ENCODE measurements around the gene AGAP1. TPM values are rescaled to one million over a fixed set of nuclear protein-coding genes. Genes with fewer than 3 reads are reported as not detected.

Gene AGAP1
- polyA plus RNA-seq, 4 donors, result 9.8 to 19.2 (median 15.5) TPM

GRCh38 chr2:235883675-235884074, 389.8 kb downstream of the AGAP1 start:
- H3K4me3 ChIP-seq (ENCODE audit: low read depth in 1 of 3, low read length in 3 of 3), result no peak overlapping the region
- WGBS, 3 donors, result 81 to 85% (median 85%) methylated on average over 3 of the region's 3 CpGs
- no peaks in the 10 kb centered on the region for H3K4me1 ChIP-seq (ENCODE audit: control insufficient read depth in 3 of 3, insufficient read depth in 2 of 3, low read depth in 1 of 3, low read length in 2 of 3)
- no peaks in the 10 kb centered on the region for H3K27me3 ChIP-seq (ENCODE audit: control insufficient read depth in 3 of 3, insufficient read depth in 3 of 3, low read length in 3 of 3)
- H3K9me3 ChIP-seq (ENCODE audit: control insufficient read depth in 2 of 2, insufficient read depth in 1 of 2, low read depth in 1 of 2, low read length in 1 of 2), result no peaks in the 10 kb centered on the region
- H3K27ac ChIP-seq (ENCODE audit: low read depth in 1 of 3, low read length in 2 of 3), result no peak overlapping the region
- DNase-seq, result no peak
- FAIRE-seq, result no peak
- peaks cover 3 to 26% (median 4%) of the 10 kb centered on the region in 3 donors for H3K36me3 ChIP-seq (ENCODE audit: control insufficient read depth in 3 of 3, insufficient read depth in 2 of 3, low read depth in 1 of 3, low read length in 3 of 3)

- Histone ChIP-seq H3K27me3 (ENCODE audit: control insufficient read depth in 3 of 3, insufficient read depth in 3 of 3, low read length in 3 of 3) (no peaks in the 10 kb centered on the region), H3K4me1 (ENCODE audit: control insufficient read depth in 3 of 3, insufficient read depth in 2 of 3, low read depth in 1 of 3, low read length in 2 of 3) (no peaks in the 10 kb centered on the region), H3K4me3 (ENCODE audit: low read depth in 1 of 3, low read length in 3 of 3) (no peak overlapping the region), H3K27ac (ENCODE audit: low read depth in 1 of 3, low read length in 2 of 3) (no peak overlapping the region), H3K36me3 (ENCODE audit: control insufficient read depth in 3 of 3, insufficient read depth in 2 of 3, low read depth in 1 of 3, low read length in 3 of 3) (peaks cover 4 to 44% (median 5%) of the 10 kb centered on the region in 3 donors), H3K9me3 (ENCODE audit: control insufficient read depth in 2 of 2, insufficient read depth in 1 of 2, low read depth in 1 of 2, low read length in 1 of 2) (no peaks in the 10 kb centered on the region)
- 92 to 96% (median 95%) methylated on average over 5 of the region's 5 CpGs for WGBS, 3 donors
- DNase-seq, result no peak
- FAIRE-seq, result no peak
Measured at GRCh38 chr2:235889302-235889630, 395.4 kb downstream of the AGAP1 start.

GRCh38 chr2:235893129-235893698, 399.4 kb downstream of the AGAP1 start:
- H3K4me3 ChIP-seq (ENCODE audit: low read depth in 1 of 3, low read length in 3 of 3), result no peak overlapping the region
- H3K9me3 ChIP-seq (ENCODE audit: control insufficient read depth in 2 of 2, insufficient read depth in 1 of 2, low read depth in 1 of 2, low read length in 1 of 2), result peaks cover 0 to 14% of the 10 kb centered on the region in 2 donors
- no peak overlapping the region for H3K27ac ChIP-seq (ENCODE audit: low read depth in 1 of 3, low read length in 2 of 3)
- H3K4me1 ChIP-seq (ENCODE audit: control insufficient read depth in 3 of 3, insufficient read depth in 2 of 3, low read depth in 1 of 3, low read length in 2 of 3), result no peaks in the 10 kb centered on the region
- no peak for FAIRE-seq
- H3K36me3 ChIP-seq (ENCODE audit: control insufficient read depth in 3 of 3, insufficient read depth in 2 of 3, low read depth in 1 of 3, low read length in 3 of 3), result peaks cover 0 to 39% (median 2%) of the 10 kb centered on the region in 3 donors
- no peaks in the 10 kb centered on the region for H3K27me3 ChIP-seq (ENCODE audit: control insufficient read depth in 3 of 3, insufficient read depth in 3 of 3, low read length in 3 of 3)
- WGBS, 3 donors, result 95 to 97% (median 96%) methylated on average over 27 of the region's 27 CpGs
- no peak for DNase-seq

- WGBS, 3 donors, result 90 to 95% (median 91%) methylated on average over 10 of the region's 10 CpGs
- Histone ChIP-seq H3K27me3 (ENCODE audit: control insufficient read depth in 3 of 3, insufficient read depth in 3 of 3, low read length in 3 of 3) (no peaks in the 10 kb centered on the region), H3K27ac (ENCODE audit: low read depth in 1 of 3, low read length in 2 of 3) (no peak overlapping the region), H3K36me3 (ENCODE audit: control insufficient read depth in 3 of 3, insufficient read depth in 2 of 3, low read depth in 1 of 3, low read length in 3 of 3) (peaks cover 0 to 35% (median 2%) of the 10 kb centered on the region in 3 donors), H3K4me3 (ENCODE audit: low read depth in 1 of 3, low read length in 3 of 3) (no peak overlapping the region), H3K9me3 (ENCODE audit: control insufficient read depth in 2 of 2, insufficient read depth in 1 of 2, low read depth in 1 of 2, low read length in 1 of 2) (peaks cover 0 to 14% of the 10 kb centered on the region in 2 donors), H3K4me1 (ENCODE audit: control insufficient read depth in 3 of 3, insufficient read depth in 2 of 3, low read depth in 1 of 3, low read length in 2 of 3) (no peaks in the 10 kb centered on the region)
- no peak for FAIRE-seq
- DNase-seq, result no peak
Measured at GRCh38 chr2:235894839-235895238, 401.0 kb downstream of the AGAP1 start.

- peaks cover 0 to 14% of the 10 kb centered on the region in 2 donors for H3K9me3 ChIP-seq (ENCODE audit: control insufficient read depth in 2 of 2, insufficient read depth in 1 of 2, low read depth in 1 of 2, low read length in 1 of 2)
- DNase-seq (no peak), FAIRE-seq (no peak)
- no peak overlapping the region for H3K4me3 ChIP-seq (ENCODE audit: low read depth in 1 of 3, low read length in 3 of 3)
- H3K27ac ChIP-seq (ENCODE audit: low read depth in 1 of 3, low read length in 2 of 3), result no peak overlapping the region
- WGBS, 3 donors, result 94 to 97% (median 95%) methylated on average over 2 of the region's 2 CpGs
- peaks cover 0 to 28% (median 1%) of the 10 kb centered on the region in 3 donors for H3K36me3 ChIP-seq (ENCODE audit: control insufficient read depth in 3 of 3, insufficient read depth in 2 of 3, low read depth in 1 of 3, low read length in 3 of 3)
- no peaks in the 10 kb centered on the region for H3K27me3 ChIP-seq (ENCODE audit: control insufficient read depth in 3 of 3, insufficient read depth in 3 of 3, low read length in 3 of 3)
- H3K4me1 ChIP-seq (ENCODE audit: control insufficient read depth in 3 of 3, insufficient read depth in 2 of 3, low read depth in 1 of 3, low read length in 2 of 3), result no peaks in the 10 kb centered on the region
Measured at GRCh38 chr2:235896061-235896460, 402.2 kb downstream of the AGAP1 start.

GRCh38 chr2:235897992-235898391, 404.1 kb downstream of the AGAP1 start:
- Histone ChIP-seq H3K4me3 (ENCODE audit: low read depth in 1 of 3, low read length in 3 of 3) (no peak overlapping the region), H3K9me3 (ENCODE audit: control insufficient read depth in 2 of 2, insufficient read depth in 1 of 2, low read depth in 1 of 2, low read length in 1 of 2) (peaks cover 0 to 14% of the 10 kb centered on the region in 2 donors), H3K4me1 (ENCODE audit: control insufficient read depth in 3 of 3, insufficient read depth in 2 of 3, low read depth in 1 of 3, low read length in 2 of 3) (no peaks in the 10 kb centered on the region), H3K36me3 (ENCODE audit: control insufficient read depth in 3 of 3, insufficient read depth in 2 of 3, low read depth in 1 of 3, low read length in 3 of 3) (peaks cover 0 to 19% (median 0%) of the 10 kb centered on the region in 3 donors), H3K27me3 (ENCODE audit: control insufficient read depth in 3 of 3, insufficient read depth in 3 of 3, low read length in 3 of 3) (no peaks in the 10 kb centered on the region), H3K27ac (ENCODE audit: low read depth in 1 of 3, low read length in 2 of 3) (no peak overlapping the region)
- no peak for DNase-seq
- no peak for FAIRE-seq
- WGBS, 3 donors, result 80 to 87% (median 83%) methylated on average over 8 of the region's 8 CpGs

GRCh38 chr2:235898766-235899165, 404.9 kb downstream of the AGAP1 start:
- FAIRE-seq, result no peak
- H3K9me3 ChIP-seq (ENCODE audit: control insufficient read depth in 2 of 2, insufficient read depth in 1 of 2, low read depth in 1 of 2, low read length in 1 of 2), result peaks cover 0 to 14% of the 10 kb centered on the region in 2 donors
- no peaks in the 10 kb centered on the region for H3K4me1 ChIP-seq (ENCODE audit: control insufficient read depth in 3 of 3, insufficient read depth in 2 of 3, low read depth in 1 of 3, low read length in 2 of 3)
- H3K27me3 ChIP-seq (ENCODE audit: control insufficient read depth in 3 of 3, insufficient read depth in 3 of 3, low read length in 3 of 3), result no peaks in the 10 kb centered on the region
- 87 to 94% (median 90%) methylated on average over 4 of the region's 4 CpGs for WGBS, 3 donors
- H3K27ac ChIP-seq (ENCODE audit: low read depth in 1 of 3, low read length in 2 of 3), result no peak overlapping the region
- H3K36me3 ChIP-seq (ENCODE audit: control insufficient read depth in 3 of 3, insufficient read depth in 2 of 3, low read depth in 1 of 3, low read length in 3 of 3), result peaks cover 0 to 12% (median 0%) of the 10 kb centered on the region in 3 donors
- no peak for DNase-seq
- no peak overlapping the region for H3K4me3 ChIP-seq (ENCODE audit: low read depth in 1 of 3, low read length in 3 of 3)

GRCh38 chr2:235900631-235901030, 406.8 kb downstream of the AGAP1 start:
- Histone ChIP-seq H3K9me3 (ENCODE audit: control insufficient read depth in 2 of 2, insufficient read depth in 1 of 2, low read depth in 1 of 2, low read length in 1 of 2) (peaks cover 0 to 4% of the 10 kb centered on the region in 2 donors), H3K4me1 (ENCODE audit: control insufficient read depth in 3 of 3, insufficient read depth in 2 of 3, low read depth in 1 of 3, low read length in 2 of 3) (no peaks in the 10 kb centered on the region), H3K27me3 (ENCODE audit: control insufficient read depth in 3 of 3, insufficient read depth in 3 of 3, low read length in 3 of 3) (no peaks in the 10 kb centered on the region), H3K36me3 (ENCODE audit: control insufficient read depth in 3 of 3, insufficient read depth in 2 of 3, low read depth in 1 of 3, low read length in 3 of 3) (no peaks in the 10 kb centered on the region), H3K27ac (ENCODE audit: low read depth in 1 of 3, low read length in 2 of 3) (no peak overlapping the region), H3K4me3 (ENCODE audit: low read depth in 1 of 3, low read length in 3 of 3) (no peak overlapping the region)
- FAIRE-seq, result no peak
- WGBS, 3 donors, result 72 to 91% (median 87%) methylated on average over 1 of the region's 1 CpG
- DNase-seq, result no peak

GRCh38 chr2:235901243-235901642, 407.4 kb downstream of the AGAP1 start:
- Histone ChIP-seq H3K36me3 (ENCODE audit: control insufficient read depth in 3 of 3, insufficient read depth in 2 of 3, low read depth in 1 of 3, low read length in 3 of 3) (peaks cover 0 to 3% (median 0%) of the 10 kb centered on the region in 3 donors), H3K27ac (ENCODE audit: low read depth in 1 of 3, low read length in 2 of 3) (no peak overlapping the region), H3K27me3 (ENCODE audit: control insufficient read depth in 3 of 3, insufficient read depth in 3 of 3, low read length in 3 of 3) (no peaks in the 10 kb centered on the region), H3K4me1 (ENCODE audit: control insufficient read depth in 3 of 3, insufficient read depth in 2 of 3, low read depth in 1 of 3, low read length in 2 of 3) (no peaks in the 10 kb centered on the region), H3K9me3 (ENCODE audit: control insufficient read depth in 2 of 2, insufficient read depth in 1 of 2, low read depth in 1 of 2, low read length in 1 of 2) (peaks cover 0 to 3% of the 10 kb centered on the region in 2 donors), H3K4me3 (ENCODE audit: low read depth in 1 of 3, low read length in 3 of 3) (no peak overlapping the region)
- peak in 1 of 2 donors; percentile 5 for DNase-seq
- 78 to 92% (median 84%) methylated on average over 1 of the region's 1 CpG for WGBS, 3 donors
- FAIRE-seq, result no peak
